Non-pigmented ciliary epithelial cell (primary cell): Measurements from ENCODE around the gene SCLT1.
"Not testable (repeated sequence)": the region's sequence is repeated elsewhere in the genome, so short reads cannot be mapped to it uniquely, and the experiment has no call there.

Source experiments
- DNase-seq: peaks from one replicate; pipeline ENCODE4 v3.0.0-alpha.2; 2010; ENCODE audit warnings: low read depth

SCLT1 gene

DNA sequence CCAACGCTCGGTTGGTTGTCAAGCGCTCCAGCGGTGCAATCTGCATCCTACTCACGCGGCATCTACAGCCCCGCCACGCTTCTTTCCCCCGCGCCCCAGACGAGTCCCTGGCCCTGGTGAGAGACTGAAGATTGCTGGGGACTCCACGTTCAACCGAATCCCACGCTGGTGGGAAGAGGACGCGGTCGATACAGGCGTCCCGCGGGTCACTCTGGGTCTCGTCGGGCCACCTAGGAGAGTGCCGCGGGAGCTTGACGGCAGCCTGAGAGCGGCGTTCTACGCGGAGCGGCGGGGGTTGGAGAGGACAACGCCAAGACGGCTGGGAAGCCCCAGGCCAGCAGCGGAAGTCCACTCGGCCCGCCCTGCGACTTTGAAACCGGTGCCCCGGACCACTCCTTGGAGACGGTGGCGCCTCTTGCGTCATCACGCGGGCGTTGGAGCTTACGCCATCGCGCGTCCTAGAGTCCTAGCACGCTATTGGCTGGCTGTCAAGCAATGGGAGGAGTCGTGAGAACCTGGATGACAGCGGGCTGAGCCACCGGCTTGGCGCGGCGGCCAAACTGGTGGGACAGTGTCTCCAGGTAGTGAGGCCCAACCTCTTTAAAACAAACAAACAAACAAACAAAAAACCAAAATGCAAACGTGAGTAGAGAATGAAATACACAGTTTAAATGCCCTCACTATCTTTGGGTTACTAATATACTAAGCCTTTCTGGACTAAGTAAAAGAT is at the start of gene SCLT1:
SCLT1 (minus strand) TSS at position 349 of the 730 bp plus-strand sequence. CDS start 436 bp downstream, outside the sequence.
- DNase-seq, result peak; percentile 93

DNA sequence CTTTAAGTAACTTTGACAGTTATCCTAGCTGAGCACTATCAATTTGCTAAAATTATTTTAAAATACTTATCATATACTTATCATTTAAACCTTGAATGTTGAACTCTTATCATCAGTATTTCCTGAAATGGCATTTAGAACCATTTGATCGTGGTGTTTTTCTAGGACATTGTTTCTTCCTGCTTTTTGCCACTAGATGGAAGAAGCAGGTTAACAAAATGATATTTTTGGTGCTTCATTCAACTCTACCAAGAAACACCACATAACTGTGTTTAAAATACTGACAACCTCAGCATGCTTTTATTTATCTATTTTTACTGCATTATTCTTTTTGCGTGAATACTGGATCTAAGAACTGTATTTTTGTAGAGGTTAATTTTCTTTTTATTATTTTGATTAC is 47.2 kb upstream of the SCLT1 start:
- no peak for DNase-seq

GRCh38 chr4:129138810-129139496 is 45.6 kb upstream of the SCLT1 start:
- no peak for DNase-seq

DNA sequence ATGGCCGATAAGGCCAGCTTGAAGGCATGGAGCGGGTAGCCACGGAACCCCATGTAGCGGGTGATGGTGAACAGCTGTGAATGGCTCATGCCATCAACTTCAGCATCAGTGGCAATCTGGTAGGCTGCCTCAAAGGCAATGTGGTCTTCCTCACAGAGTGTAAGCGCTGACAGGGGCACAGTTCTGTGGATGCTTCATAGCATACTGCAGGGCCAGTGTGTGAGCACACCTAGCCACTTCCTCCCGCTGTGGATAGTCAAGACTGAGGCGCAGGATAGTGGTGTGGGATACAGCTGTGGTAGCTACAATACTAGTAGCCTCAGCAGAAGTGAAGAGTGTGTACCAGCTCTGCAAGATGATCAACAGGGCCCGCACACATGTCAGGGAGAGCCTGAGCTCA is 43.1 kb upstream of the SCLT1 start:
- DNase-seq, result no peak

- DNase-seq, result no peak
Observed at GRCh38 chr4:129131343-129131742, 38.0 kb upstream of the SCLT1 start.

- no peak for DNase-seq
Observed at GRCh38 chr4:129129143-129129542, 35.8 kb upstream of the SCLT1 start.

DNA sequence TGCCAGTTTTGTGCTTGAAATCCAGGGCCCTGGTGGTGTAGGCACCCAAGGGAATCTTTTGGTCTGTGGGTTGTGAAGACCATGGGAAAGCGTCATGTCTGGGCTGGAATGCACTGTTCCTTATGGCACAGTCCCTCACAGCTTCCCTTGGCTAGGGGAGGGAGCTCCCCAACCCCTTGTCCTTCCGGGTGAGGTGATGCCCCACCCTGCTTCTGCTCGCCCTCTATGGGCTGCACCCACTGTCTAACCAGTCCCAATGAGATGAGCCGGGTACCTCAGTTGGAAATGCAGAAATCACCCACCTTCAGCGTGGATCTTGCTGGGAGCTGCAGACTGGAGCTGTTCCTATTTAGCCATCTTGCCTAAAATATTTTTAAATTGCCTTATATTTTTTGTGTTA is 33.3 kb upstream of the SCLT1 start:
- DNase-seq, result not testable (repeated sequence)

GRCh38 chr4:129117705-129118104 is 24.4 kb upstream of the SCLT1 start:
- DNase-seq, result no peak

DNA sequence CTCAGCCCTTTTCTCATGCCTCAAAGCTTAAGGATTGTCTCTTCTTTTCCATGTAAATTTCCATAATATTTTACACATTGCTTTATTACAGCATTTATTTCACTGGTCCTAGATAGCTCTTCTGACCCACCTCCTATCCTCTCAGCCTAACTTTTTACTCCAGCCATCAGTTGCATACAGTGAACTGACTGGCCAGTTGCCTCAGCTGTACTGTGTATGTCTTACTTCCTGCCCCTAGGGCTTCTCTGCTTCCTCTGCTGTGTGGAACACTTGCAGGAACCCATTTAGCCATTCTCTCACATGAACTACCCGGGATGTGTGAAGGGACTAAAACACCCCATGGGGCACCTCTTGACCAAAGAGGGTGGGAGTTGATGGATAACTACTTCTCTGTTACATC is 20.6 kb upstream of the SCLT1 start:
- DNase-seq, result no peak

DNA sequence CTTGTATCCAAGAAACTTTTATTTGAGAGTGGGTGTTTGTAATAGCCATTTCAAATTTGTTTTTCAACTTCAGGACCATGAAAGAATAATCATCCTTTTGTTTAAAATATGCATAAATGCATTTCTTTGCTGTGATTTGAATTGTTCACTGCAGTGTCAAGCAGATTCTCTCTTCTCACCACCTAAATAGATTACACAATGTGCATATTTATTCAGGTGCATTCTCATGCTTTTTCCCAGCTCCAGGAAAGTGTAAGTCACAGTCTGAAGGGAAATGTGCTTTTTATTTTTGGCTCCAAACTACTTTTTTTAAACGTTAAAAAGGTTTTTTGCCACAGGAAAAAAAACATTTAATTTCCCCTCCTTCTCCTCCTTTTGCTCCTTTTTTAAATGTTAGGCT is 20.1 kb upstream of the SCLT1 start:
- no peak for DNase-seq

DNA sequence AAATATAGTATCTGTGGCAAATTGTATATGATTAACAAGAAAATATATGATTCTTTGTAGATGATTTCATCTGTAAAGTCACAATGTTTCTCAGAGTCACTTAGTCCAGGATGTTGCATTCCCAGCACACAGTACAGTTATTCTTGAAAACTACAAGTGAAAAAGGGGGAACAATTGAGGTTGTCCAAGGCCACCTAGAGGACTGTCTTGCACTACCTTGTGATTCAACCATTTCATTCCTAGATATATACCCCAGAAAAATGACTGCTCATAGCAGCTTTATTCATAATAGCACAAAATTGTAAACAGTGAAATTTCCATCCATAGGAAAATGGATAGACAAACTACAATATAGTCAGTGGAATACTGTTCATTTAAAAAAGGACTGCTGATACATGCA is 18.6 kb upstream of the SCLT1 start:
- no peak for DNase-seq

GRCh38 chr4:129110931-129111330 is 17.6 kb upstream of the SCLT1 start:
- no peak for DNase-seq

DNA sequence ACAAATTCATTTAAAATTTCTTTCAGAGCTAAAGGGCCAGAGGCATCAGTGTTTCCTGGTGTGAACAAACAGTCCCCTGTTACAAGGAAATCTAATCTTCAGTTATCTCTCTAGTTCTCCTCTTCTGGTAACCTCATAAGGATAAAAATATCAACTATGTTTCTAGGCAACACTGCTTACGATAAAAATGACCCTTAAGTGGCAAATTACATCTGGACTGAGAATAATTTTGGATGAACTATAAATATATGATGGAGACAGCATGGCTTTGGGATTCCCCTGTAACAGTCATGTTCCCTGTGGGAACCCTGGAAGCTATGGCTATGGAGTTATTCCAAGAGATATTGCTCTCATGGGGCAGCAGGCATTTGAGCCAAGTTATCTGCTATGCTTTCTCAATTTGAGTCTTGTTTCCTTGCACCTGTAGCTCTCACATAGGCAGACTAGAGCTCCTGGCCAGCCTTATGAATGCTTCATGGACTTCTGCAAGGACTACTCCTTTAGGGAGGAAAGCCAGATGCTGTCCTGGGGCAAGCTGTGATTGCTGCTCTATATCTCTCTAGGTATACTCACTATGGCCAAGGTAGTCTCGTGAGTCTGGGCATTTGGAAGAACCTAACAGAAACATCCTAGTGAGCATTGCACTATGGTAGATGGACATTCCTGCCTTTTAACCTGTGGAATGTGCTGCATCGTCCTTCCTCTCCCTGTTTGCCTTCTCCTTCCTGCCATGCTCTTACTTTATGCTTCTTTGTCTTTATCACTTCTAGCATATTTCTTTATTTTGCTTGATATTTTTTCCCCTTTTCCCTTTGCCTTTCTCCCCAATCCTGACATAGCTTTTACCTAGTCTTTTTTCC is 16.9 kb upstream of the SCLT1 start:
- DNase-seq, result no peak

DNA sequence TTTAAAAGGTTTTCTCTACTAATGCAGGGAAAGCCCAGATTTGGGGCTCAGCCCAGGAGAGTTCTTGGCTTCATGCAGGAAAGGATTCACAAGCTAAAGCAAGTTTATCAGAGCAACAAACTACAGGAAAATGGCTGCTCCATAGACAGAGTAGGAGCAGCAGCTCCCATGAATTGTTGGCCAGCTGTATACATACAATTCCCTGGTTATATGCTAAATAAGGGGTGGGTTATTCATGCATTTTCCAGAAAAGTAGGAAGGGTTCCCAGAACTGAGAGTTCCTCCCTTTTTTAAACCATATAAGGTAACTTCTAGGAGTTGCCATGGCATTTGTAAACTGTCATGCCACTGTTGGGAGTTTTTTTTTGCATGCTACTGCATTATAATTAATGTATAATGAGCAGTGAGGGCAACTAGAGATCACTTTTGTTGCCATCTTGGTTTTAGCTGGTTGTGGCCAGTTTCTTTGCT is 5.2 kb upstream of the SCLT1 start:
- DNase-seq, result no peak

DNA sequence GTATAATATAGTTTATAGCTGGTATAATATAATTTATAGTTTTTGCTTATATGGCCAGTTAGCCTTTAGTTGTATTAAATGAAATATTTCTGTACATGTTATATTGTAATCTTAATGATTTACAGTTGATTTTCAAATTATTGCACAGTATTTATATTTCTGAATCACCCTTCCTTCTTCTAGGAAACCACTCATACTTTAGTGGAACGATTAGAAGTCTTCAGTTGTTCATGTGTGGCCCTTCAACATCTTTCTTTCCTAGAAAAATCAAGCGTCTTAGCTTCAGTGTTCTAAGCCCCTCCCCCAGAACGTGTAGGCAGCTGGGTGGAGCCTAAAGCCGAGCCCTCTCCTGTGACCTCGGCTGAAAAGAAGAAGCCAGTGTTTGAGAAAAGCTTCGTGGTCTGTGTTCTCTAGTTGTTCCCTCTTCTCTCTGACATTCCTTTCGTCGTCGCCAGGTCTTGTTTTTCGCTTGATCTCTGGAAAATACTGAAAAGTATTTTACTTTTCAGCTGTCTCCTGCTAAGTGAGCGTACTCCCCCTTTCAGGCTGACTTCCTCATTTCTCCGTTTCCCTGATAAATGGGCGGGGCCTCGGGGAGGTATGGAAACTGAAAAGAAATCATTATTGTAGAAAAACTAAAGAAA is 2.6 kb upstream of the SCLT1 start, which contains the start of gene C4orf33:
C4orf33 (plus strand) TSS at position 342 of the 644 bp plus-strand sequence. CDS start 6,459 bp downstream, outside the sequence.
- peak; percentile 41 for DNase-seq

- DNase-seq, result no peak
Observed at GRCh38 chr4:129094347-129094746, 1.0 kb upstream of the SCLT1 start.

DNA sequence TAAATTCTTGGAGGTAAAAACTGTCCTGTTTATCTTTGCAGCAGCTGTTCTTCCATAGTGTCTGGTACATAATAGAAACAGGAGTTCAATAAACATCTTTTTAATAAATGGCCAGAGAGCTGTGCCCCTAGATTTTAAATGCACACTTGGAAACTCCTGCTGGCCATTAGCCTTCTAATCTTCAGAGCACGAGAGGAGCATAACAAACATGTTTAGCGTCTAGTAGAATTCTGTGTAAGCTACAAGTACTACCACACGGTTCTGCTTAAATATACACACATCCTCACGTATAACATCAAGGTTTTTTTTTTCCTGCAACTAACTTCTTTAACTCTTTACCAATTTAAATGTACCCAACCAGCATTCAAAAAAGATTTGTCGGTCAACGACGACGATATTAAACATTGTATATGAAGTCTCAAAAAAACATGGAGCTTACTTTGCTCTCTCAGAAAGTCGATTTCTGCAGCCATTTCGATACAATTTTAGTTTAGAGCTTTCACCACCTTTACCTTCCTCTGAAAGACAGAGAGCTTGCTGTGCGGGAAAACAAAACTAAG is 628 bp downstream of the SCLT1 start:
- no peak for DNase-seq

- DNase-seq, result no peak
Observed at GRCh38 chr4:129087516-129087915, 5.8 kb downstream of the SCLT1 start.

GRCh38 chr4:129085472-129085871 is 7.9 kb downstream of the SCLT1 start:
- no peak for DNase-seq

DNA sequence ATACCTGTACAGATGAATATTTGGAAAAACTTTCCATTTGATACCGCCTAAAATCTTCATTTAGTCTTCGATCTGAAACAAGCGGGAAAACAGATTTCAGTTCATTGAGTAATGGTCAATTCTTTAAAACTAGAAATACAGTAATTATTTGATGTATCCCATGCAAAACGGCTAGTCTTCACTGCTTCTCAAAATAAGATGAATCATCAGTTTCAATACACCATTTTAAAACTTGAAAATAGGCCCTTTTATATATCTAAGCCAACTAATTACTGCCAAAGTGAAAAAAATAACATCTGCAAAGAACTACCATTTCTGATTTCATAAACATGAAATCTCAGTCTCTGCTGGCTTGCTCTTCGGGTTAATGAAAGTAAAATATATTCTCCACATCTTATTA is 11.0 kb downstream of the SCLT1 start:
- DNase-seq, result no peak

- DNase-seq, result no peak
Observed at GRCh38 chr4:129080129-129080528, 13.2 kb downstream of the SCLT1 start.

DNA sequence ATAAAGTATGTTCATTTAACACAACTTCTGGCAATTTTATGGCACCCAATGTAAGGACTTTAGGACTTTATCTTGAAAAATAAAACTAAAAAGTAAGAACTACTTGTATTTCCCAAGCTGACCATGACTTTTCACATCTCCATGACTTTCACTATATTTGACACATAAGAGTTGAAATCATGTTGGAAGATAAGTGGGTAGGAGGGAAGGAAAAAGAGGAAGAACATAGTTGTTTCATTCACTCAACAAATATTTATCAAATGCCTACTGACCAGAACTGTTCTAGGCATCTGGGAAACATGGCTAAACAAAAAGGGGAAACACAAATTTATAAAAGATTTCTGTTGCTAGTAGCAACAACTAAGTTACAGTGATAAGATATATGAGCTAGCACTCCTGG is 16.0 kb downstream of the SCLT1 start:
- no peak for DNase-seq
